B cell (primary cell): ENCODE results near the gene ZNF3. TPM values are rescaled to one million over a fixed set of nuclear protein-coding genes. Genes with fewer than 3 reads are reported as not detected.
A peak's percentile ranks its signal among the peaks of the same experiment; 100 is the strongest.

Experiments used
- ATAC-seq: fragments of 200-7000 bp; cut with Tn5 transposase; one replicate; pipeline ENCODE4 v1.10.0; 2021; ENCODE audit warnings: low read depth, mild to moderate bottlenecking, moderate number of reproducible peaks, moderate library complexity
- CTCF ChIA-PET: fragments of 350-600 bp; sonication (Branson Sonifier 250); formaldehyde crosslinking; loops from one replicate; lab custom pipeline; 2021; ENCODE audit warnings: antibody characterized with exemption, inconsistent platforms; lab: Charles Lee
- POLR2A ChIA-PET: fragments of 350-600 bp; sonication (Branson Sonifier 250); formaldehyde crosslinking; loops from one replicate; lab custom pipeline; 2021; ENCODE audit warnings: antibody characterized with exemption; lab: Charles Lee
- DNase-seq: peaks from one replicate; pipeline ENCODE4 v3.0.0; 2013
- H2AFZ ChIP-seq: 2 replicates; pipeline ENCODE4 v1.6.1; 2012; ENCODE audit warnings: mild to moderate bottlenecking, low read depth, low read length; ENCODE audit not compliant: insufficient read depth, poor library complexity, severe bottlenecking
- H3K27ac ChIP-seq, 2 donors: 1 replicate in 1 of 2; 2 replicates in 1 of 2; pipeline ENCODE4 v1.5.1; 2012 to 2013; ENCODE audit warnings: low read length in 2 of 2, mild to moderate bottlenecking in 2 of 2, moderate library complexity in 1 of 2
- H3K27me3 ChIP-seq, 4 experiments: fragments of 200-600 bp in 1 of 4; sonication (generic) in 1 of 4; replicated peaks in 1 of 4; 1 replicate in 2 of 4; 2 replicates in 2 of 4; pipeline versions ENCODE4 v1.6.1 to v1.7.0; 2013 to 2016; ENCODE audit warnings: low read length in 3 of 4, mild to moderate bottlenecking in 2 of 4, mixed read lengths in 1 of 4, moderate library complexity in 1 of 4; ENCODE audit not compliant: insufficient read depth in 4 of 4, control insufficient read depth in 3 of 4; ENCODE audit errors: control extremely low read depth in 1 of 4
- H3K36me3 ChIP-seq, 2 experiments: replicated peaks in 1 of 2; 1 replicate in 1 of 2; 2 replicates in 1 of 2; pipeline versions ENCODE4 v1.6.1 to v1.7.1; 2013; ENCODE audit warnings: low read length in 1 of 2; ENCODE audit not compliant: insufficient read depth in 2 of 2, control insufficient read depth in 1 of 2; ENCODE audit errors: control extremely low read depth in 1 of 2, extremely low read depth in 1 of 2
- H3K4me1 ChIP-seq, 2 donors: fragments of 200-600 bp in 1 of 2; sonication (generic) in 1 of 2; 1 replicate in 1 of 2; 2 replicates in 1 of 2; pipeline versions ENCODE4 v1.5.1 to v1.6.1; 2013 to 2017; ENCODE audit warnings: low read length in 2 of 2; ENCODE audit not compliant: control insufficient read depth in 2 of 2, insufficient read depth in 2 of 2
- H3K4me2 ChIP-seq: replicated peaks from 2 replicates; pipeline ENCODE3; 2012; ENCODE audit warnings: mild to moderate bottlenecking, low read depth, low read length; ENCODE audit not compliant: poor library complexity, severe bottlenecking
- H3K4me3 ChIP-seq, 5 experiments: fragments of 200-600 bp in 1 of 5; sonication (generic) in 1 of 5; 1 replicate in 3 of 5; 2 replicates in 2 of 5; pipeline versions ENCODE4 v1.5.1 to v1.7.0; 2011 to 2016; ENCODE audit warnings: low read length in 4 of 5, mild to moderate bottlenecking in 4 of 5, low read depth in 2 of 5, control low read depth in 1 of 5, moderate library complexity in 1 of 5; ENCODE audit not compliant: insufficient read depth in 1 of 5; ENCODE audit errors: control extremely low read depth in 1 of 5, extremely low read depth in 1 of 5
- H3K79me2 ChIP-seq: fragments of 200-600 bp; sonication (generic); one replicate; pipeline ENCODE4 v1.6.0; 2016; ENCODE audit warnings: low read length; ENCODE audit not compliant: control insufficient read depth, insufficient read depth
- H3K9ac ChIP-seq: fragments of 200-600 bp; sonication (generic); 2 replicates; pipeline ENCODE4 v1.6.1; 2017; ENCODE audit warnings: mild to moderate bottlenecking, low read length, moderate library complexity
- H3K9me3 ChIP-seq, 3 donors: one replicate each; pipeline versions ENCODE4 v1.6.1 to v1.7.1; 2013; ENCODE audit warnings: low read length in 2 of 3; ENCODE audit not compliant: control insufficient read depth in 2 of 3, insufficient read depth in 1 of 3; ENCODE audit errors: control extremely low read depth in 1 of 3
- H4K20me1 ChIP-seq: 2 replicates; pipeline ENCODE4 v1.6.0; 2012; ENCODE audit warnings: mild to moderate bottlenecking, low read length; ENCODE audit not compliant: insufficient read depth, control insufficient read depth, poor library complexity, severe bottlenecking
- H3K27ac Mint-ChIP-seq: one replicate; pipeline ENCODE4 v1.8.0; 2021; ENCODE audit warnings: mixed read lengths
- H3K27me3 Mint-ChIP-seq: one replicate; pipeline ENCODE4 v1.8.0; 2021; ENCODE audit warnings: mixed read lengths
- H3K4me1 Mint-ChIP-seq: one replicate; pipeline ENCODE4 v1.8.0; 2021; ENCODE audit warnings: mixed read lengths
- H3K4me3 Mint-ChIP-seq: one replicate; pipeline ENCODE4 v1.8.0; 2021; ENCODE audit warnings: mixed read lengths
- H3K9me3 Mint-ChIP-seq: one replicate; pipeline ENCODE4 v1.8.0; 2022; ENCODE audit warnings: mixed read lengths; ENCODE audit not compliant: insufficient read depth
- EZH2 ChIP-seq: IDR thresholded peaks from 2 replicates; pipeline ENCODE4 v1.6.1; 2012; ENCODE audit warnings: borderline replicate concordance, low read depth, mild to moderate bottlenecking, moderate library complexity, low read length; ENCODE audit not compliant: insufficient read depth, poor library complexity, severe bottlenecking
- WGBS: methylation state at CpG from one replicate; pipeline ENCODE4 v1.1.5; 2013; ENCODE audit warnings: missing lambda C conversion rate; ENCODE audit not compliant: insufficient coverage; 5-methylcytosine and 5-hydroxymethylcytosine counted together
- intact Hi-C: fragments of 100-400 bp; cut with micrococcal nuclease; formaldehyde crosslinking; loops from one replicate; pipeline ENCODE4 v1.10.0; 2022
- polyA minus RNA-seq: library from RNA; depleted of rRNA, polyadenylated mRNA; stranded (reverse); fragments of >200 nt; gene quantifications from 2 replicates; pipeline ENCODE4 v1.2.3, GENCODE V29; 2012
- polyA plus RNA-seq: library from polyadenylated mRNA; depleted of rRNA; stranded (reverse); fragments of >200 nt; gene quantifications from 2 replicates; pipeline ENCODE4 v1.2.3, GENCODE V29; 2012
- total RNA-seq, 2 donors: library from RNA; stranded (reverse); fragments of 120-200 nt in 1 of 2; gene quantifications; 1 replicate in 1 of 2; 2 replicates in 1 of 2; pipeline versions ENCODE4 v1.2.3 to v1.2.4, GENCODE V29; 2013 to 2022
- TF ChIP-seq, protein P1 (sequence below): fragments of 200-600 bp; IDR thresholded peaks from one replicate; pipeline ENCODE4 v1.8.0; 2022; ENCODE audit warnings: antibody characterized with exemption, mild to moderate bottlenecking

Gene ZNF3
- total RNA-seq (44.8 and 48.5 TPM in 2 replicates), polyA plus RNA-seq (19.2 and 21.5 TPM in 2 replicates), polyA minus RNA-seq (25.3 and 26.5 TPM in 2 replicates)
- total RNA-seq (2013) = 31.0 TPM

DNA sequence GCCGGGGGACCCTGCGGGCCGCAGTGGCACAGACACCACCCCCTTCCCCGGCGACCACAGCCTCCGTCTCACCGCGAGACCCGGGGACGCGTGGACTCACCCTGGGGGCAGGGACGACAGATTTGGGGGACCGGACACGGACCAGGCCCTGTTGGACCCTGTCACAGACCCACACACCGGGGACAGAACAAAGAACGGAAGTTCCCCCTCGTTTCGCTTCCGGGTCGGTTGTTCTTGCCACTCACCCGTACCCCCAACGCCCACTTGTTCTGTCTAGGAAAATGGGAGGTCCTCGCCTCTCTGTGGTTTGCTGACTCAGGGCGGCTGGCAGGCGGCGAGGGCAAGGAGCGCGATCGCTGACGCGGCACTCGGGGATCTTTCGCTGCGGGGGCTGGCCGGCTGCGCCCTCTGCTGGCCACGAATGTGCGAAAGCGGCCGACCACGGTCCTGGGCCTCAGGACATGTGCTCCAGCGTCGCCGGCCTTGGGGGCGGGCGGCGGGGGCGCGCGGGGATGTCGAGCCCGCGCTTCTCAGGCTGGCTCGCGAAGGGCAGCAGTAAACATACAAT, at the start of gene ZNF3:
TSS of gene ZNF3 (minus strand) at position 189 of the 568 bp plus-strand sequence. CDS start 4,366 bp downstream, outside the sequence.
- peak within 1 kb of the TSS; percentile 67 for H2AFZ ChIP-seq
- no peaks in the 10 kb centered on the region for H3K9me3 ChIP-seq
- no peak for TF ChIP-seq EZH2
- TF ChIP-seq, protein P1, sequence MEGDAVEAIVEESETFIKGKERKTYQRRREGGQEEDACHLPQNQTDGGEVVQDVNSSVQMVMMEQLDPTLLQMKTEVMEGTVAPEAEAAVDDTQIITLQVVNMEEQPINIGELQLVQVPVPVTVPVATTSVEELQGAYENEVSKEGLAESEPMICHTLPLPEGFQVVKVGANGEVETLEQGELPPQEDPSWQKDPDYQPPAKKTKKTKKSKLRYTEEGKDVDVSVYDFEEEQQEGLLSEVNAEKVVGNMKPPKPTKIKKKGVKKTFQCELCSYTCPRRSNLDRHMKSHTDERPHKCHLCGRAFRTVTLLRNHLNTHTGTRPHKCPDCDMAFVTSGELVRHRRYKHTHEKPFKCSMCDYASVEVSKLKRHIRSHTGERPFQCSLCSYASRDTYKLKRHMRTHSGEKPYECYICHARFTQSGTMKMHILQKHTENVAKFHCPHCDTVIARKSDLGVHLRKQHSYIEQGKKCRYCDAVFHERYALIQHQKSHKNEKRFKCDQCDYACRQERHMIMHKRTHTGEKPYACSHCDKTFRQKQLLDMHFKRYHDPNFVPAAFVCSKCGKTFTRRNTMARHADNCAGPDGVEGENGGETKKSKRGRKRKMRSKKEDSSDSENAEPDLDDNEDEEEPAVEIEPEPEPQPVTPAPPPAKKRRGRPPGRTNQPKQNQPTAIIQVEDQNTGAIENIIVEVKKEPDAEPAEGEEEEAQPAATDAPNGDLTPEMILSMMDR = peak; percentile 96
- intact Hi-C loops = loop anchor here (1.0 to 10.0 kb wide), 14 partner anchors 8 to 593 kb away; partner anchors contain the start of genes AP4M1, CNPY4, FBXO24 and GNB2
- peak within 1 kb of the TSS; percentile 91 for H3K27ac Mint-ChIP-seq
- peaks cover 16 to 24% of the 10 kb centered on the region in 2 donors for H3K4me1 ChIP-seq
- no peaks in the 10 kb centered on the region for H3K27me3 Mint-ChIP-seq
- H3K4me3 Mint-ChIP-seq = peak within 1 kb of the TSS; percentile 86
- H3K4me3 ChIP-seq = peak within 1 kb of the TSS; percentile 70 to 84 (median 79)
- H3K79me2 ChIP-seq = peaks cover 29% of the 10 kb centered on the region
- H4K20me1 ChIP-seq = peaks cover 27% of the 10 kb centered on the region
- peak within 1 kb of the TSS; percentile 81 to 91 for H3K27ac ChIP-seq
- CTCF ChIA-PET = interaction anchor here (0.6 to 2.0 kb wide), 7 partner anchors 18 to 130 kb away, joined by 3 to 19 read pairs (median 6); partner anchors contain the start of genes AP4M1, MBLAC1 and MCM7
- WGBS = under 1% methylated on average over 46 of the region's 55 CpGs
- H3K9ac ChIP-seq = peak within 1 kb of the TSS; percentile 73
- peak within 1 kb of the TSS; percentile 72 for H3K4me2 ChIP-seq
- H3K36me3 ChIP-seq = peaks cover 3 to 17% of the 10 kb centered on the region in 2 experiments
- DNase-seq (peak; percentile 99), ATAC-seq (peak; percentile 77)
- POLR2A ChIA-PET = interaction anchor here (0.9 to 2.1 kb wide), 13 partner anchors 19 to 347 kb away, joined by 3 to 19 read pairs (median 6); partner anchors contain the start of genes AP4M1, LAMTOR4, MBLAC1 and MCM7
- no peaks in the 10 kb centered on the region for H3K9me3 Mint-ChIP-seq
- H3K4me1 Mint-ChIP-seq = peaks cover 32% of the 10 kb centered on the region
- no peaks in the 10 kb centered on the region for H3K27me3 ChIP-seq
